GM21619 (cell line): ENCODE measurements around the gene KL.

Experiments used
- ATAC-seq: cut with Tn5 transposase; IDR thresholded peaks from one replicate; pipeline ENCODE4 v1.9.1; 2021; ENCODE audit not compliant: unreplicated experiment

Gene KL

DNA sequence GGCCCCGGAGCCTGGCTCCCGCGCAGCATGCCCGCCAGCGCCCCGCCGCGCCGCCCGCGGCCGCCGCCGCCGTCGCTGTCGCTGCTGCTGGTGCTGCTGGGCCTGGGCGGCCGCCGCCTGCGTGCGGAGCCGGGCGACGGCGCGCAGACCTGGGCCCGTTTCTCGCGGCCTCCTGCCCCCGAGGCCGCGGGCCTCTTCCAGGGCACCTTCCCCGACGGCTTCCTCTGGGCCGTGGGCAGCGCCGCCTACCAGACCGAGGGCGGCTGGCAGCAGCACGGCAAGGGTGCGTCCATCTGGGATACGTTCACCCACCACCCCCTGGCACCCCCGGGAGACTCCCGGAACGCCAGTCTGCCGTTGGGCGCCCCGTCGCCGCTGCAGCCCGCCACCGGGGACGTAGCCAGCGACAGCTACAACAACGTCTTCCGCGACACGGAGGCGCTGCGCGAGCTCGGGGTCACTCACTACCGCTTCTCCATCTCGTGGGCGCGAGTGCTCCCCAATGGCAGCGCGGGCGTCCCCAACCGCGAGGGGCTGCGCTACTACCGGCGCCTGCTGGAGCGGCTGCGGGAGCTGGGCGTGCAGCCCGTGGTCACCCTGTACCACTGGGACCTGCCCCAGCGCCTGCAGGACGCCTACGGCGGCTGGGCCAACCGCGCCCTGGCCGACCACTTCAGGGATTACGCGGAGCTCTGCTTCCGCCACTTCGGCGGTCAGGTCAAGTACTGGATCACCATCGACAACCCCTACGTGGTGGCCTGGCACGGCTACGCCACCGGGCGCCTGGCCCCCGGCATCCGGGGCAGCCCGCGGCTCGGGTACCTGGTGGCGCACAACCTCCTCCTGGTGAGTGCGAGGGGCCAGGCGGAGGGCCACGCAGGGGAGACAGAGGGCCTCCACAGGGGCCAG, at the start of gene KL:
Gene KL, plus strand, starts transcription at position 10 of the 909 bp plus-strand sequence. Its CDS starts 18 bp downstream, at position 28.
- ATAC-seq: peak; percentile 31

DNA sequence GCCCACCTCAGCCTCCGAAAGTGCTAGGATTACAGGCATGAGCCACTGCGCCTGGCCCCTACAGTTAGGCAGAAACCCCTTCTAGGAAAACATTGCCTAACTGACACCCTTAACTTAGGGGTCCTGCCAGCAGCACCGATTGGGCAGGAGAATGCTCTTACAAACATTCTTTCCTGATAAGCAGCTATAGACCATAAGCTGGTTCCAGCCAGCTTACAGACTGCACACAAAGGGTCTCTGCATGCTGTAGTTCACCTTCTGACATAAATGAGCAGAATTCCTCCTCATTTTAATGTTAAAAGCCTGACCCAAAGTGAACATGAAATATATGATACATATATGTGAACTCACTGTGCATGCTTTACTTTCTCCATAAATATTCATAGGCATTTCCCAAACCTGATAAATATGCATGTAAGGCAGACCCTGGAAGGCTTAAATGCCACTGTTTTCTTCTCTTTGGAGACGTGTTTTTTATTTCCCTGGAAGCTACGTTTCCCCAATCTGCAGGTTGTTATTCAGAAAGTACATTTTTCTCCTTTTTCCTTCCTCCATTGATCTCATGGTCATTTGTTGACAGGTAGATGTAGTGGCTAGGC, 48.5 kb upstream of the KL start:
- no peak for ATAC-seq

DNA sequence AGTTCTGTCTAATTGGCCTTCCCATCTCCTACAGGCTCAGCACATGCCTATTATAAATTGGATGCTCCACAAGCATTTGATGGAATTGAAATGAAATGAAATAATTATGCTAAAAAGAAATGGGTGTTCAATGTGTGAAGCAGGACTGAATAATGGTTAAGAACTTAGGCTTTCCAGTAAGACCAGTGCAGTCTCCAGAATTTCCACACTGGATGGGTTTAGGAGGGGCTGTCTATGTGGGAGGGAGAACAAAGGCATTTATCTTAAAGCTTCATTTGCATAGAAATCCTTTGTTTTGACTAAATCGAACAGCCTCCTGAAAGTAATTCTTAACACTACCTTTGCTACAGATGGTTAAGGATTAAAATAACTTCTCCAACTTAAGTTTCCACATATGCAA, 47.9 kb upstream of the KL start:
- no peak for ATAC-seq

DNA sequence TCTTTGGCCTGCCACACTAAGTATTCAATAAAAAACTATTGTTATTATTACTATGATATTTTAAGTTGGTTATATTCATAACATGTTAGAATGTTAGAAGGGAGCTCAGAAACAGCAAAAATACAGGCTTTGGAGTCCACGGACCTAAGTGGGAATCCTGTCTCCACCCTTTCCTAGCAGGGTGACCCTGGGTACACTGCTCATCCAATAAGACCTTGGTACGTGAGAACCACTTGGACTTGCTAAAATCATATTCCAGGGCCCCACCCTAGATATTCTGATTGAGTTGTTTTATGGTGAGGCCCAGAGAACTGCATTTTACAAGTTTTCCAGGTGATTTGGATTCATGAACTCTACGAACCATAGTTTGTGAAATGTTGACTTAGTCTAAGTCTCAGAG, 47.4 kb upstream of the KL start:
- ATAC-seq: no peak

DNA sequence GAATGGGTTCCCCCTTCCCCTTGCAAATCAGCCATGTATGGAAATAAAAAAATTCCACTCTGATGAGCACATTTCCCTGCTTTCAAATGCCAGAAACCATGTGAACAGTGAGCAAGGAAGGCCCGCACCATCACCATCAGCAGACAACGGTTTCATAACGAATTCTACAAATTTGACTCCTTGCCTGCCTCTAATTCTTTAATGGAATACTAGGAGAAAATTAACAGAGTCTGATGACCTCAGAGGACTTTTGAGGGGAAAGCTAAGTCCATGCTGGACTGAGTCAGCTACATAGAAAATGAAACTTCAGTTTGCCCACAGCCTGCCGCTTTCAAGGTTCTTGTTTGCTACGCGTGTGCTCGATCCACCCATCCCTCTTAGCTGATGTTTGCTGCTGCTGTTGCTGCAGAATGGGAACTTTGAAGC, 46.7 kb upstream of the KL start:
- peak; percentile 90 for ATAC-seq

DNA sequence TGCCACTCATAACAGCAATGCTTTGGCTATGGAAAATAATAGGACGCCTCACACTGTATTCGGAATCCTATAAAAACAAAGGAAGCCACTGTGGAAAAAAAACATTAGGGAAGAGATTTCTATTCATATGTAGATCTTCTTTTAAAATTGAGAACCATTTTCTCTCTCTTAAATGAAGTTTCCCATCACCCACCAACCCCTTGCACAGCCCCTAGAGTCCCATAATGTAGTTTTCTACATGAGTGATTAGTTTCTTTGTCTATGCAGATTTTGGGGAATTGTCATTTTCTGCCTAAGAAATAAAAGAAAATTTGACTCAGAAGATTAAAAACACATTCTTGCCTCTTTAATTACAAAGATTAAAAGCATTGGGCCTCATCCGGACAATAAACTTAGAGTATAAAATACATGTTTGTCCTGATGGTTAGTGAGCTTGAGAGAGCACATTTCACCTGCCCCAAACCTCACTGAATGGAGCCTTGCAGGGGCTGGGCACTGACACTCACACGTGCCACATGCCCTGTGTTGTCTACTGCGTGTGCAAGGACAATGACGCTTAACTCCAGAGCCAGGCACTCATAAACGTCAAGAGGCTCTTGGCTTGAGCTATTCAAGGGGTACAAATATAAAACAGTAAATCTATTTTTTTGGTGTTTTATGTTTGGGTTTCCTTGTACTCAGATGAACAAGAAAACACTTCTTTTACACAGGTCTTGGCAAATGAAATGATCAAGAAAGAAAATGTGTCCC, 40.0 kb upstream of the KL start:
- no peak for ATAC-seq

DNA sequence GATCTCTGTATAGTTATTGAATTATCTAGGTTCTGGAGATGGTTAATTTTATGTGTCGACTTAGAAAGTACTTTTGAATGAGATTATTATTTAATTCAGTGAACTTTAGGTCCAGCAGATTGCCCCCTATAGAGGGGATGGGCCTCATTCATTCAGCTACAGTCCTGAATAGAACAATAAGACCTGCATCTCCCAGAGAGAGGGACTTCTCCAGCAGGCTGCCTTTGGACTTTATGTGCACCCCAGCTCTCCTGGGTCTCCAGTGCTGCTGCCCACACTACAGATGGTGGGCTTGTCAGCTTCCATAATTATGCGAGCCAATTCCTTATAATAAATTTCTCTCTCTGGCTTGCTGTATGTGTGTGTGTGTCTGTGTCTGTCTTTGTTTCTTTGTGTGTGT, 39.3 kb upstream of the KL start:
- no peak for ATAC-seq

DNA sequence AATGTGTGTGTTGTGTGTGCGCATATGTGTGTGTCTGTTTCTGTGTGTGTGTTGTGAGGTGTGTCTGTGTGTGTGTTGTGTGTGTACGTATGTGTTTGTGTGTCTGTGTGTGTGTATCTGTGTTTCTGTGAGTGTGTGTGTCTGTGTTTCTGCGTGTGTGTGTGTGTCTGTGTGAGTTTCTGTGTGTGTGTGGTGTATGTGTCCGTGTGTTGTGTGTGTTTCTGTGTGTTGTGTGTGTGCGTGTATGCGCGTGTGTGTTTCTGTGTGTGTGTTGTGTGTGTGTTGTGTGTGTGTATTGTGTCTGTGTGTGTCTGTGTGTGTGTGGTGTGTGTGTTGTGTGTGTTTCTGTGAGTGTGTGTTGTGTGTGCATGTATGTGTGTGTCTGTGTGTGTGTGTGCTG, 38.9 kb upstream of the KL start:
- no peak for ATAC-seq

DNA sequence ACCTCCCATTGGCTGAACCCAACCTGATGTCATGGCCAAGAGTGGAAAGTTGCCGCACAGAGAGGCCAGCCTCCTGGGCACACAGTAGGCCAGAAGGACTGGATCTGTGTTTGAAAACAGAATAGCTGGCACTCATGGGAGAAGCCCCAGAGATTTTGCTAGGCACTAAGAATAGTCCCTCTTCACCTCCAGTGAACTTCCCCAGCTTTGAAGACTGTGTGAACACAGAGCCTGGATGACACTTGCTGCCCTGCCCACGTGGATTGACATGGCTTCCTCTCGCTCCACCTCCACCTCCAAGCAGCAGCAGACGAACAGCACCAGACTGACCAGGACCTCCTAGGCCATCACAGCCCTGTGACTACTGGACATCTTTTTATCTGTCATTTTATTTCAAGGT, 37.9 kb upstream of the KL start:
- no peak for ATAC-seq

DNA sequence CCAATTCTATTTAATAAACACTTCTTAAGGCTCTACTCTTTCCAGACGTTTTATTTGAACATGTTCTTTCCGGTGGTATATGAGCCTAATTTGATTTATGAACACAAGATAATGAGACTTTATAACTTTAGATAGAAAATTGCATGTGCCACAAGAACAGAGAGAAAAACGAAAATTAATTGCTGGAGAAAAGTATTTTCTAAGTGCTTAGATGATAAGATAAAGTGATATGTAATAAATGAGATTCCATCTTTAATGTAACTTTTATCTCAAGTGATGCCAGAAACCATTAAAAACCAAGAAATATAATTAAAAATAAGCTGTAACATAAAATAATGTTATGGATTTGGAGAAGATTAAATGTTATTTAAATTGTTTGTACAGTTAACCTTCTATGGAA, 33.2 kb upstream of the KL start:
- ATAC-seq: no peak

DNA sequence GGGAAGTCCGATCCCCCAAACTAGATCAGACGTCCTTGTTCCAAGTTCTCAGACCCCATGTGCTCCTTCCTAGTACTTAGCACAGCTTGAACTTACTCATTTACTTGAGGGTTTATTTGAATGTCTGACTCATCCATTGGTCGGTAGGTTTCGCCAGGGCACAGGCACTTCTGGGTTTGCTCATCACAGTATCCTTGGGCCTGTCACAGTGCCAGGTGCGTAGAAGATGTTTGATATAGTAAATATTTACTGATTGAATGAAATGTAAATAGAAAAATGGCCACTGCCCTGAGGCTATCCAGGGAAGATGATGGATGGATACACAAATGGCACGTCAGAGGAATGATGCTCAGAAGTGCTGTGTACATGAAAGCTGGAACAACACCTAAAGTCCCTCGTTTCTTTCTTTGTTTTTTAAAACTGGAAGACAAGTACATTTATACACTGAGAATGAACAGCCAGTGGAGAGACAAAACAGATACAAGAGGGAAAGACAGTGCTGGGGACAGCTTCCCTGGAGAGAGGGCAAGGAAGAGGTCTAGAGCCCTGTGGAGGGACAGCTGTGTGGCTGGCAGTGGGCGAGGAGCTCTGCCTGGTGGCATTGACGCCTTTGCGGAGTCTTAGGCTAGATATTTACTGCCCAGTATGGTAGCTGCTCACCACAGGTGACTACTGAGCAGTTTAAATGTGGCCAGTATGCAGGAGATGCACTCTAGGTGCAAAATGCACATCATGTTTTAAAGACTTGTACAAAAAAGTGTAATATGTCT, 31.2 kb upstream of the KL start:
- ATAC-seq: no peak

DNA sequence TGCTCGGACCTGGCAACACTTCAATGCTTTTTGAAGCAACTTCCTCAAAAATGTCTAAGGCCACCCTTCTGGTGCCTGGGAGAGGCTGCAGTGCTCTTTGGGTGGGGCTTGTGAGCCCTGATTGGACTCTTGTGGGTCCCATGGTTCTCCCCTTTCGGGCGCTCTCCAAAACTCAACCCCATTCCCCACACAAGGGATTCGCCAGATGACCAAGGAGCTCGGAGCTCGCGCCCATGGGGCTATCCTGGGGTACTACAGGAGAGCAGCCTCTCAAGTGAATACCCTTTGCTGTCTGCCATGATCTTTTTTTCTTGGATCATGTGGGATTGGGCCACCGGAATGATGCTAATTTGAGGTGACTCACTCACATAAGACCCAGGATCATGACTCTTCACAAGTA, 29.7 kb upstream of the KL start:
- no peak for ATAC-seq

DNA sequence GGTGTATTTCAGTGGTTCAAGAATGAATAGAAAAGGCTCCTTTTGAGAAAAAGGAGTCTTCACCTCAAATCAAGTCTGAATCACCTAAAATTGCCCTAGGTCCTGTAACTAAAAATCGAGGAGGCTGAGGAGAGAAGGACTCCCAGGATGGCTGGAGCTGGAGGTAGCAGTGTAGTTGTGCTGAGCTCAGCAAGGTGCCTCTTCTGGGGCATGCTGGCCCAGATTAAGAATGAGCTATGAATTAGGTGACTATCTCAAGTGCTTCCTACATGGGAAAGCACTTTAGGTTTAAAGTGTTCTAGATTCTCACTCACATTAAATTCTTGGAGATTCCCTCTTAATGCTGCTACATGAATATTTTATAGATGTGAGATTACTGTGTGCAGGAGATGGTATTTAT, 28.8 kb upstream of the KL start:
- no peak for ATAC-seq

DNA sequence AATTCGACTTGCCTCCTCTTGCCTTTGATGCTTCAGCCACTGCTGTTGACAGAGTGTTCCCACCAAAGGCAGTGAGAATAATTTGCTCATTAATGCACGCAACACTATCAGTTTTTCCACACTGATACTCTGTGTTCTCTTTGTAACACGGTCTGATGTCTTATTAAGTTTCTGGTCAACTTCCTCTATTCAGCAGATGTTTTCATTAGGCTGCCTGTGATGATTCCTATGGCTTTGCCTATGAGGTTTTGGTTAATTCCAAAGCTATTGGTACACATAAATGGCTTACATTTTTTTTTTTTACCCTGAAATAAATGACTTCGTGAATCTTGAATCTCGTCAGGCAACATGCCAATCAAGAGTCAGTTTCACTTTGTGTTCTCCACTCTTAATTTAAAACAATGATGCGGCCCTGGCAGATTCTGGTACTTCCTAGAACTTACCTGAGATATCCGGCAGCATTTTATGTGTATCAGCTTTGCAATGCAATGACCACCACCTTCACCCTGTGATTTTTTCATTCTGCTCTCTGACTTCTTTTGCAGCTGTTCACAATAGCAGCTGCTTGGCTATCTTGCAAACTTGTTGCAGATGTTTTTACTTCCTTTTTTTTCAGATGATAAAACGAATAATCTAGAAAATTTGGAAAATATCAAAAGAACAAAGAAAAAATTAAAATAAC, 27.5 kb upstream of the KL start:
- no peak for ATAC-seq

DNA sequence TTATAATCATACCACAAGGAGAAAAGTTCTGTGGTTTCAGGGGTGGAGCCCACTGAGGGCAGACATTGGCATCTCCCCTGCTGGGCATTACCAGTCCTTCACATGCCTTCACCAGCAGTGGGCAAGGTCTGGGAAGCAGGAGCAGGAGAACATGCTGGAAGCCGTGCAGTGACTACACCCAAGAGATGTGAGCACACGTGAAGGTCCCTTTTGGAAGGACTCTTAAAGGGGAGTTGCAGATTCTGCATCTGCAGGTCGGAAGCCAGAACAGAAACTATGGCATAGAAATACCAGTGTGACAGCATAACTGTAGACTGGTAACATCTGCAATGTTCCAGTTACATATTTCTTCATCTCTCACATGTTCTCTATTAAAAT, 26.9 kb upstream of the KL start:
- no peak for ATAC-seq

DNA sequence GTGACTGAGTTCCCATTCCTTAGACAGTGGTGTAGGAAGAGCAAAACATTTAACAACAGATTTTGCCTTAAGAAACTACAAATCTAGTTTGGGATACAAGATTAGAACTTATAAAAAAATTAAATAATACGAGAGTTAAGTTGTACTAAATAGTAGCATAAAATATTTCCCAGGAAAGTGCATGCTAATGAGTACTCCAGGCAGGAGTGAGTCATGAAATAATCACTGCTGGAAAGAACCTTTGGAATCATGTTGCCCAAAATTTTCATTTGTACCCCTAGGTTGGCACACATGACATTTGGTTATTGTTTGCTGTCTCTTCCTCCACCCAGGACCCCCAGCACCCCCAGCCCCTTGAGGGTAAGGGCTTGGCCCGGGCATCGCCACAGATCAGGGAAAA, 26.3 kb upstream of the KL start:
- ATAC-seq: no peak

DNA sequence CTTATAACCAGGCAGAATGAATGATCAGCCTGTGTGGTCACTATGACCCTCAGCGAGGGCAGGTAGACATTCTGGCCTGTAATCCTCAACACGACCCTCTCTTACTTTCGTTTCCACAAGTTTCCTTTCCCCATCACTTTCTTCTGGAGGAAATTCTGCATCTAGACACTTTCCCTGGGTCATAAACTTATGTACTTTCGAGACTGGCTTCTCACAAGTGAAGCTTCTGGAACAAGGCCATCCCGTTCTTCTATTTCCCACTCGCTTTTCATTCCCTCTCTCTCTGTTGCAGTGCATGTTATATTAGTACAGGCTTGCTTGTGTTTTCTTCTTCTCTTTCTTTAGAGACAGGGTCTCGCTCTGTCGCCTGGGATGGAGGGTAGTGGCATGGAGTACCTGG, 23.1 kb upstream of the KL start:
- no peak for ATAC-seq

DNA sequence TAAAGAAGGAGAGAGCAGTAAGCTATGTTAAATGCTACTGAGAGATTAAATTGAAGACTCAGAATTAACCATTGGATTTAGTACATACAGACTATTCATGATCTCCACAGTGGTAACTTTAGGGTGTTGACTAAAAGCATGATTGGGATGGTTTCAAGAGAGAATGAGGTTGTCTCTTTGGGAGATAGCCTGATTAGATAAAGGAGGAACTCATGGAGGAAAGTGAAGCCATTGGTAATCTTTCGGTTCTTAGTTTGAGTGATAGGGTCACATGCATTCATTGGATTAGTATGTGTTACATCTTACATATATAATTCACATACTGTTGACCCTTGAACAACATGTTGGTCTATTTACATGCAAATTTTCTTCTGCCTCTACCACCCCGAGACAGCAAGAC, 18.8 kb upstream of the KL start:
- ATAC-seq: no peak

DNA sequence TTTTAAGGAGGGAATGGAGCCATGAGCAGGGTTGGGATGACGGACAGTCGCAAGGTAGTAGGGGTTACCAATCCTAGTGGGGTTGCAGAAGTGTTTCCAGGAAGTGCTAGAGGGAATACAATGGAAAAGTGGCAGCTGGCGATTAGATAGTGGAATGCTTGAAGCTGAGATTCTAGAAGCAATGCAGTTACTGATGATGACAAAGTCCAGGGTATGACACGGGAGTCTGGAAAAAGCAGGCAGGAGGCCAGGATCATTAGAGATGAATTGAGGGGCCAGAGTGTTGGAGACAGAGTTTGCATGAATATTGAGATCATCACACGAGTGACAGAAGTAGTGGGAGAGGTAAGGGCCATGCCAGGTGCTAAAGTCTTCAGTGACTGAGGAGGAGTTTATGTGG, 17.3 kb upstream of the KL start:
- no peak for ATAC-seq

DNA sequence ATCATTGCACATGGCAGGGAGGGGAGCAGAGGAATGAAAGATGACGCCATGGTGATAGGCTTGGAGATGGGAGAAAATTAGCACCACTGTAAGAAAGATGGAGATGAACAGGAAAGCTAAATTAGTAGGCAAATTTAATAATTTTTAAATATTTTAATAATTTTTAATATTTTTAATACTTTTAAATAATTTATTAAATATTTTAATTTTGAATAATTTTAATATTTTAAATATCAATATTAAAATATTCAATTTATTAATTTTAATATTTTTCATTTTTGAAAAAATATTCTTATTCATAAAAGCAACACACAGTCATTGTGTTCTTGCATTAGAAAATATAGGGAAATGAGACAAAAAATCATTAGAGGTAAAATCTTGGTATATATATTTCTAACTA, 15.9 kb upstream of the KL start:
- ATAC-seq: no peak
